ENCODE results near the gene MAPKAP1. TPM values are rescaled to one million over a fixed set of nuclear protein-coding genes. Genes with fewer than 3 reads are reported as not detected.
A peak's percentile ranks its signal among the peaks of the same experiment; 100 is the strongest.

MAPKAP1 gene
- total and polyA plus RNA-seq, 2 of the 13 experiments (the other 11 are each of a cell fraction or from before 2014, with no cell fraction given), result 45.0 to 64.3 TPM

DNA sequence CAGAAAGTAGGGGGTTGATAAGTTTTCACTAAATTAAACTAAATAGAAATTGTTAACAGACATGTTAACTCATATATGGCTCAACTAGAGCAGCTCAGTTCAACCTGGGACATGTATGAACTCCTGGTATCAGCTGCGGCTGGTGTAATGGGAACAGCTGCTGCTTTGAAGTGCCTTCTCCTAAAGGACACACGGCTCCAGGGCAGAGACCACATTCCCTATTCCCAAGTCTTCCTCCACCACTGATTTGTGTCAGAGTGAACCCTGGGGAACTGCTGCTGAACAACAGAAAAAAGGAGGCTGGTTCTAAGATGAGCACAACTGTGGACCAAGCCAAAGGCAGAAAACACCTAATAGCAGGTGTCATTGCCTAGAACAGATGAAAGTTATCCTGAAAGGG is 71.1 kb downstream of the MAPKAP1 start:
- Histone ChIP-seq H3K4me1 (ENCODE audit: insufficient read depth, low read length) (peaks cover 31% of the 10 kb centered on the region), H3K4me2 (ENCODE audit: low read depth, low read length) (no peak overlapping the region), H2AFZ (ENCODE audit: low read length) (no peak overlapping the region), H3K36me3 (replicated peaks in 1 of 2; ENCODE audit: control insufficient read depth in 1 of 2, insufficient read depth in 2 of 2, low read length in 2 of 2) (no peaks in the 10 kb centered on the region), H3K79me2 (ENCODE audit: insufficient read depth, low read length) (peaks cover 7% of the 10 kb centered on the region), H3K27me3 (ENCODE audit: control insufficient read depth in 1 of 2, insufficient read depth in 2 of 2, low read length in 2 of 2) (no peaks in the 10 kb centered on the region), H3K9me3 (ENCODE audit: low read length) (no peaks in the 10 kb centered on the region), H3K4me3 (replicated peaks in 1 of 3; ENCODE audit: insufficient read depth in 1 of 3, low read depth in 2 of 3, low read length in 3 of 3) (no peak overlapping the region), H3K27ac (ENCODE audit: extremely low read length, insufficient read depth, low read length) (no peak overlapping the region), H3K9ac (ENCODE audit: insufficient read depth, low read depth, low read length) (no peak overlapping the region), H4K20me1 (ENCODE audit: insufficient read depth, low read length) (peaks cover 5% of the 10 kb centered on the region)
- no peak for FAIRE-seq
- peak; percentile 12 for DNase-seq (ENCODE audit: low spot score)
- no peak for ATAC-seq
- ChIA-PET CTCF (ENCODE audit: low intra/inter-chr PET ratio, low total read pairs) (no interaction called here), POLR2A (no interaction called here)
- 94% methylated on average over 2 of the region's 2 CpGs for WGBS (ENCODE audit: low lambda C conversion rate)
- intact Hi-C loops (cut with micrococcal nuclease; ENCODE audit: unreplicated experiment), result no loop called here
- no TSS peak for BruUV-seq (replicated peaks)
- in situ Hi-C loops (cut with HindIII; ENCODE audit: extremely low pct_ligation_motif_present, low pct_unique_long_range_greater_than_20kb), result no loop called here
- no peak for TF ChIP-seq PAX8 (CRISPR knock-in tag; IDR thresholded peaks at IDR 0.05; ENCODE audit: borderline replicate concordance)
- TF ChIP-seq, protein P1, sequence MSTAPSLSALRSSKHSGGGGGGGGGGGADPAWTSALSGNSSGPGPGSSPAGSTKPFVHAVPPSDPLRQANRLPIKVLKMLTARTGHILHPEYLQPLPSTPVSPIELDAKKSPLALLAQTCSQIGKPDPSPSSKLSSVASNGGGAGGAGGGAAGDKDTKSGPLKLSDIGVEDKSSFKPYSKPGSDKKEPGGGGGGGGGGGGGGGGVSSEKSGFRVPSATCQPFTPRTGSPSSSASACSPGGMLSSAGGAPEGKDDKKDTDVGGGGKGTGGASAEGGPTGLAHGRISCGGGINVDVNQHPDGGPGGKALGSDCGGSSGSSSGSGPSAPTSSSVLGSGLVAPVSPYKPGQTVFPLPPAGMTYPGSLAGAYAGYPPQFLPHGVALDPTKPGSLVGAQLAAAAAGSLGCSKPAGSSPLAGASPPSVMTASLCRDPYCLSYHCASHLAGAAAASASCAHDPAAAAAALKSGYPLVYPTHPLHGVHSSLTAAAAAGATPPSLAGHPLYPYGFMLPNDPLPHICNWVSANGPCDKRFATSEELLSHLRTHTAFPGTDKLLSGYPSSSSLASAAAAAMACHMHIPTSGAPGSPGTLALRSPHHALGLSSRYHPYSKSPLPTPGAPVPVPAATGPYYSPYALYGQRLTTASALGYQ (CRISPR knock-in tag; IDR thresholded peaks at IDR 0.05), result no peak
- no peak for TF ChIP-seq JARID2 (CRISPR knock-in tag; IDR thresholded peaks at IDR 0.05; ENCODE audit: insufficient replicate concordance)
- TF ChIP-seq GZF1 (CRISPR knock-in tag; IDR thresholded peaks at IDR 0.05), result no peak
- TF ChIP-seq, protein P2, sequence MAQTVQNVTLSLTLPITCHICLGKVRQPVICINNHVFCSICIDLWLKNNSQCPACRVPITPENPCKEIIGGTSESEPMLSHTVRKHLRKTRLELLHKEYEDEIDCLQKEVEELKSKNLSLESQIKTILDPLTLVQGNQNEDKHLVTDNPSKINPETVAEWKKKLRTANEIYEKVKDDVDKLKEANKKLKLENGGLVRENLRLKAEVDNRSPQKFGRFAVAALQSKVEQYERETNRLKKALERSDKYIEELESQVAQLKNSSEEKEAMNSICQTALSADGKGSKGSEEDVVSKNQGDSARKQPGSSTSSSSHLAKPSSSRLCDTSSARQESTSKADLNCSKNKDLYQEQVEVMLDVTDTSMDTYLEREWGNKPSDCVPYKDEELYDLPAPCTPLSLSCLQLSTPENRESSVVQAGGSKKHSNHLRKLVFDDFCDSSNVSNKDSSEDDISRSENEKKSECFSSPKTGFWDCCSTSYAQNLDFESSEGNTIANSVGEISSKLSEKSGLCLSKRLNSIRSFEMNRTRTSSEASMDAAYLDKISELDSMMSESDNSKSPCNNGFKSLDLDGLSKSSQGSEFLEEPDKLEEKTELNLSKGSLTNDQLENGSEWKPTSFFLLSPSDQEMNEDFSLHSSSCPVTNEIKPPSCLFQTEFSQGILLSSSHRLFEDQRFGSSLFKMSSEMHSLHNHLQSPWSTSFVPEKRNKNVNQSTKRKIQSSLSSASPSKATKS (CRISPR knock-in tag; IDR thresholded peaks at IDR 0.05), result no peak
- no peak for TF ChIP-seq ZSCAN12 (CRISPR knock-in tag; IDR thresholded peaks at IDR 0.05)
- TF ChIP-seq TMF1 (CRISPR knock-in tag; IDR thresholded peaks at IDR 0.05; ENCODE audit: low read depth), result no peak
- no peak for TF ChIP-seq SALL2 (CRISPR knock-in tag; IDR thresholded peaks at IDR 0.05)
- TF ChIP-seq YEATS2 (CRISPR knock-in tag; IDR thresholded peaks at IDR 0.05; ENCODE audit: borderline replicate concordance), result no peak
- no peak for TF ChIP-seq GABPB1 (CRISPR knock-in tag; IDR thresholded peaks at IDR 0.05)
- TF ChIP-seq, protein P3, sequence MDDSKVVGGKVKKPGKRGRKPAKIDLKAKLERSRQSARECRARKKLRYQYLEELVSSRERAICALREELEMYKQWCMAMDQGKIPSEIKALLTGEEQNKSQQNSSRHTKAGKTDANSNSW (CRISPR knock-in tag; IDR thresholded peaks at IDR 0.05; ENCODE audit: borderline replicate concordance), result no peak
- TF ChIP-seq ZNF44 (CRISPR knock-in tag; IDR thresholded peaks at IDR 0.05), result no peak
- no peak for TF ChIP-seq ZNF607 (CRISPR knock-in tag; IDR thresholded peaks at IDR 0.05; ENCODE audit: borderline replicate concordance)
- TF ChIP-seq ZNF891 (CRISPR knock-in tag; IDR thresholded peaks at IDR 0.05), result no peak
- TF ChIP-seq, protein P4, sequence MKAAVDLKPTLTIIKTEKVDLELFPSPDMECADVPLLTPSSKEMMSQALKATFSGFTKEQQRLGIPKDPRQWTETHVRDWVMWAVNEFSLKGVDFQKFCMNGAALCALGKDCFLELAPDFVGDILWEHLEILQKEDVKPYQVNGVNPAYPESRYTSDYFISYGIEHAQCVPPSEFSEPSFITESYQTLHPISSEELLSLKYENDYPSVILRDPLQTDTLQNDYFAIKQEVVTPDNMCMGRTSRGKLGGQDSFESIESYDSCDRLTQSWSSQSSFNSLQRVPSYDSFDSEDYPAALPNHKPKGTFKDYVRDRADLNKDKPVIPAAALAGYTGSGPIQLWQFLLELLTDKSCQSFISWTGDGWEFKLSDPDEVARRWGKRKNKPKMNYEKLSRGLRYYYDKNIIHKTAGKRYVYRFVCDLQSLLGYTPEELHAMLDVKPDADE (CRISPR knock-in tag; IDR thresholded peaks at IDR 0.05), result no peak
- TF ChIP-seq ZNF33B (CRISPR knock-in tag; IDR thresholded peaks at IDR 0.05), result no peak
- TF ChIP-seq RFXAP (CRISPR knock-in tag; IDR thresholded peaks at IDR 0.05; ENCODE audit: borderline replicate concordance), result no peak

All from HepG2 (cell line).